A549 (cell line): ENCODE measurements around the gene PLIN5. TPM values are rescaled to one million over a fixed set of nuclear protein-coding genes. Genes with fewer than 3 reads are reported as not detected.

Experiments
- ATAC-seq, 2 experiments: fragments of 200-7000 bp in 1 of 2; fragments of >200 bp in 1 of 2; cut with Nextera tagmentation in 1 of 2; cut with Tn5 transposase in 1 of 2; 3 replicates each; pipeline versions ENCODE4 v1.8.0 to v1.9.1; 2018 to 2020; ENCODE audit warnings: mild to moderate bottlenecking in 1 of 2, moderate library complexity in 1 of 2
- CTCF ChIA-PET: fragments of 300-600 bp; sonication (Branson Sonifier 250); formaldehyde crosslinking; extraction: SDS; loops from one replicate; lab custom pipeline; 2021; ENCODE audit warnings: antibody characterized with exemption, inconsistent platforms; lab: Yijun Ruan, JAX
- POLR2A ChIA-PET: fragments of 350-600 bp; formaldehyde crosslinking; extraction: SDS; loops from one replicate; lab custom pipeline; 2021; ENCODE audit warnings: antibody characterized with exemption, inconsistent platforms; lab: Yijun Ruan, JAX
- DNase-seq, 2 experiments: peaks; one replicate each; pipeline versions ENCODE4 v3.0.0 to v3.0.0-alpha.2; 2011 to 2016; ENCODE audit warnings: low read depth in 1 of 2, low spot score in 1 of 2
- FAIRE-seq: peaks from 2 replicates; lab custom pipeline; 2011; peaks lifted over from hg19 to GRCh38; lab: Jason Lieb, UNC
- H3K27ac ChIP-seq, 2 experiments: fragments of >200 bp; sonication (Bioruptor Twin); formaldehyde crosslinking; 3 replicates each; pipeline ENCODE4 v1.5.1; 2016 to 2017
- H3K4me1 ChIP-seq: fragments of >200 bp; sonication (Bioruptor Twin); formaldehyde crosslinking; 3 replicates; pipeline ENCODE4 v1.6.1; 2016
- H3K4me2 ChIP-seq: fragments of >200 bp; sonication (Bioruptor Twin); formaldehyde crosslinking; 3 replicates; pipeline ENCODE4 v1.6.1; 2016
- H3K4me3 ChIP-seq: fragments of >200 bp; sonication (Bioruptor Twin); formaldehyde crosslinking; 3 replicates; pipeline ENCODE4 v1.5.1; 2016
- H3K9me3 ChIP-seq: fragments of >200 bp; sonication (Bioruptor Twin); formaldehyde crosslinking; 3 replicates; pipeline ENCODE4 v1.6.1; 2016
- CBX8 ChIP-seq: fragments of 200-600 bp; sonication (generic); IDR thresholded peaks from 2 replicates; pipeline ENCODE4 v1.6.1; 2016
- CEBPB ChIP-seq, 2 experiments: fragments of >200 bp in 1 of 2; sonication (Bioruptor Twin) in 1 of 2; formaldehyde crosslinking in 1 of 2; IDR thresholded peaks; 2 replicates each; pipeline ENCODE4 v1.6.1; 2012 to 2016
- ELK1 ChIP-seq: fragments of 150-350 bp; IDR thresholded peaks from 2 replicates; pipeline ENCODE4 v1.6.1; 2014; ENCODE audit warnings: low read depth, mild to moderate bottlenecking, low read length
- EP300 ChIP-seq, 2 experiments: fragments of >200 bp; sonication (Bioruptor Twin); formaldehyde crosslinking; IDR thresholded peaks; 2 replicates in 1 of 2; 3 replicates in 1 of 2; pipeline ENCODE4 v1.6.1; 2016 to 2017
- FOSL2 ChIP-seq, 2 experiments: fragments of 450-650 bp in 1 of 2; fragments of >200 bp in 1 of 2; sonication (Bioruptor Twin) in 1 of 2; formaldehyde crosslinking; IDR thresholded peaks; 2 replicates each; pipeline versions ENCODE4 v1.5.0 to v1.6.1; 2016 to 2020; ENCODE audit warnings: mild to moderate bottlenecking in 1 of 2, moderate library complexity in 1 of 2
- GATA3 ChIP-seq: IDR thresholded peaks from 2 replicates; pipeline ENCODE4 v1.6.1; 2012; ENCODE audit warnings: borderline replicate concordance
- HES2 ChIP-seq: fragments of >200 bp; sonication (Bioruptor Twin); formaldehyde crosslinking; IDR thresholded peaks from 2 replicates; pipeline ENCODE4 v1.6.1; 2016
- HEYL ChIP-seq: fragments of 250-450 bp; sonication (Bioruptor Pico); IDR thresholded peaks from 2 replicates; pipeline ENCODE4 v1.8.0; 2021; ENCODE audit warnings: mild to moderate bottlenecking, moderate library complexity
- HOXA7 ChIP-seq: fragments of 250-450 bp; sonication (Bioruptor Pico); IDR thresholded peaks from 2 replicates; pipeline ENCODE4 v1.5.0; 2020; ENCODE audit warnings: mild to moderate bottlenecking, moderate library complexity
- JUNB ChIP-seq: fragments of >200 bp; sonication (Bioruptor Twin); formaldehyde crosslinking; IDR thresholded peaks from 2 replicates; pipeline ENCODE4 v1.6.1; 2016
- KDM5A ChIP-seq: fragments of 200-600 bp; sonication (generic); IDR thresholded peaks from 2 replicates; pipeline ENCODE4 v1.6.1; 2016; ENCODE audit warnings: antibody characterized with exemption, mild to moderate bottlenecking
- NPAS2 ChIP-seq: fragments of 250-450 bp; sonication (Bioruptor Pico); IDR thresholded peaks from 2 replicates; pipeline ENCODE4 v1.8.0; 2022; ENCODE audit warnings: mild to moderate bottlenecking, moderate library complexity, borderline replicate concordance
- RAD21 ChIP-seq, 2 experiments: fragments of >200 bp in 1 of 2; sonication (Bioruptor Twin) in 1 of 2; formaldehyde crosslinking in 1 of 2; IDR thresholded peaks in 1 of 2; conservative IDR thresholded peaks in 1 of 2; 2 replicates in 1 of 2; 3 replicates in 1 of 2; pipeline ENCODE4 v1.6.1; 2012 to 2018; ENCODE audit warnings: inconsistent platforms in 1 of 2
- RCOR1 ChIP-seq: fragments of 150-350 bp; IDR thresholded peaks from 2 replicates; pipeline ENCODE4 v1.6.1; 2014; ENCODE audit warnings: antibody characterized with exemption, low read length, low read depth
- RFX5 ChIP-seq: fragments of 450-650 bp; IDR thresholded peaks from 2 replicates; pipeline ENCODE4 v1.7.1; 2014; ENCODE audit warnings: antibody characterized with exemption, mild to moderate bottlenecking, moderate library complexity
- RNF2 ChIP-seq: fragments of 200-600 bp; sonication (generic); IDR thresholded peaks from 2 replicates; pipeline ENCODE4 v1.6.1; 2016; ENCODE audit warnings: low read depth, mild to moderate bottlenecking, antibody characterized with exemption, moderate library complexity, borderline replicate concordance
- SMC3 ChIP-seq: fragments of >200 bp; sonication (Bioruptor Twin); formaldehyde crosslinking; IDR thresholded peaks from 3 replicates; pipeline ENCODE4 v1.6.1; 2018; ENCODE audit warnings: inconsistent platforms
- USF2 ChIP-seq: fragments of 450-650 bp; IDR thresholded peaks from 2 replicates; pipeline ENCODE4 v1.6.1; 2014; ENCODE audit warnings: antibody characterized with exemption
- ZC3H11A ChIP-seq: fragments of 450-650 bp; IDR thresholded peaks from 2 replicates; pipeline ENCODE4 v1.6.1; 2014; ENCODE audit warnings: antibody characterized with exemption, mild to moderate bottlenecking
- ZNF302 ChIP-seq: fragments of 250-450 bp; sonication (Bioruptor Pico); IDR thresholded peaks from 2 replicates; pipeline ENCODE4 v1.9.0; 2021; ENCODE audit warnings: inconsistent platforms, mild to moderate bottlenecking, moderate library complexity
- WGBS: methylation state at CpG from one replicate; pipeline ENCODE4 v1.1.6; 2017; ENCODE audit errors: missing lambda C conversion rate; 5-methylcytosine and 5-hydroxymethylcytosine counted together
- polyA plus RNA-seq, 4 experiments: library from polyadenylated mRNA; depleted of rRNA in 3 of 4; stranded (reverse); fragments of >200 nt; fragmentation: RNase III in 1 of 4; extraction: RNeasy Plus Mini Kit Qiagen cat#74134 plus additional on column Dnase treatment in 1 of 4; gene quantifications; 2 replicates in 3 of 4; 3 replicates in 1 of 4; pipeline ENCODE4 v1.2.3, GENCODE V29; 2011 to 2017
- TF ChIP-seq, protein P1 (sequence below): IDR thresholded peaks from 2 replicates; pipeline ENCODE4 v1.6.1; 2012
- TF ChIP-seq, protein P2 (sequence below): fragments of >200 bp; sonication (Bioruptor Twin); formaldehyde crosslinking; IDR thresholded peaks from 3 replicates; pipeline ENCODE4 v1.5.1; 2016

PLIN5 gene
- polyA plus RNA-seq, 2 of the 4 experiments (the other 2 are of a cell fraction): 0.08 to 0.25 TPM

GRCh38 chr19:4557971-4558941, 23.2 kb upstream of the PLIN5 start:
- DNase-seq: no peak
- WGBS: 20% methylated on average over 20 of the region's 44 CpGs
- no peak overlapping the region for H3K4me3 ChIP-seq
- peak in 1 of 2 experiments; percentile 9; a peak in 1 of 6 replicates for ATAC-seq
- no peak for TF ChIP-seq CEBPB (IDR thresholded peaks at IDR 0.05)
- TF ChIP-seq JUNB: no peak
- TF ChIP-seq EP300 (IDR thresholded peaks at IDR 0.05): no peak
- no peak for TF ChIP-seq ZNF302
- TF ChIP-seq, protein P1, sequence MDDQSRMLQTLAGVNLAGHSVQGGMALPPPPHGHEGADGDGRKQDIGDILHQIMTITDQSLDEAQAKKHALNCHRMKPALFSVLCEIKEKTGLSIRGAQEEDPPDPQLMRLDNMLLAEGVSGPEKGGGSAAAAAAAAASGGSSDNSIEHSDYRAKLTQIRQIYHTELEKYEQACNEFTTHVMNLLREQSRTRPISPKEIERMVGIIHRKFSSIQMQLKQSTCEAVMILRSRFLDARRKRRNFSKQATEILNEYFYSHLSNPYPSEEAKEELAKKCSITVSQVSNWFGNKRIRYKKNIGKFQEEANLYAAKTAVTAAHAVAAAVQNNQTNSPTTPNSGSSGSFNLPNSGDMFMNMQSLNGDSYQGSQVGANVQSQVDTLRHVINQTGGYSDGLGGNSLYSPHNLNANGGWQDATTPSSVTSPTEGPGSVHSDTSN: no peak
- TF ChIP-seq ZC3H11A: no peak
- TF ChIP-seq GATA3: no peak
- TF ChIP-seq, protein P2, sequence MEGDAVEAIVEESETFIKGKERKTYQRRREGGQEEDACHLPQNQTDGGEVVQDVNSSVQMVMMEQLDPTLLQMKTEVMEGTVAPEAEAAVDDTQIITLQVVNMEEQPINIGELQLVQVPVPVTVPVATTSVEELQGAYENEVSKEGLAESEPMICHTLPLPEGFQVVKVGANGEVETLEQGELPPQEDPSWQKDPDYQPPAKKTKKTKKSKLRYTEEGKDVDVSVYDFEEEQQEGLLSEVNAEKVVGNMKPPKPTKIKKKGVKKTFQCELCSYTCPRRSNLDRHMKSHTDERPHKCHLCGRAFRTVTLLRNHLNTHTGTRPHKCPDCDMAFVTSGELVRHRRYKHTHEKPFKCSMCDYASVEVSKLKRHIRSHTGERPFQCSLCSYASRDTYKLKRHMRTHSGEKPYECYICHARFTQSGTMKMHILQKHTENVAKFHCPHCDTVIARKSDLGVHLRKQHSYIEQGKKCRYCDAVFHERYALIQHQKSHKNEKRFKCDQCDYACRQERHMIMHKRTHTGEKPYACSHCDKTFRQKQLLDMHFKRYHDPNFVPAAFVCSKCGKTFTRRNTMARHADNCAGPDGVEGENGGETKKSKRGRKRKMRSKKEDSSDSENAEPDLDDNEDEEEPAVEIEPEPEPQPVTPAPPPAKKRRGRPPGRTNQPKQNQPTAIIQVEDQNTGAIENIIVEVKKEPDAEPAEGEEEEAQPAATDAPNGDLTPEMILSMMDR: peak; percentile 77
- no peak for TF ChIP-seq HOXA7
- no peak for TF ChIP-seq HES2
- TF ChIP-seq CBX8: no peak
- no peak for TF ChIP-seq RCOR1
- no peak for TF ChIP-seq RFX5
- no peak for TF ChIP-seq ELK1
- TF ChIP-seq KDM5A: no peak
- TF ChIP-seq HEYL: no peak
- TF ChIP-seq SMC3: peak; percentile 63
- TF ChIP-seq RAD21 (conservative IDR thresholded peaks at IDR 0.05 in 1 of 2, IDR thresholded peaks at IDR 0.05 in 1 of 2): peak; percentile 45 to 46; a peak in 4 of 5 replicates
- TF ChIP-seq FOSL2 (IDR thresholded peaks at IDR 0.05): no peak
- no peak for TF ChIP-seq FOSL2 (CRISPR knock-in tag; IDR thresholded peaks at IDR 0.05)
- TF ChIP-seq NPAS2 (CRISPR knock-in tag): no peak
- TF ChIP-seq RNF2: no peak
- no peak for TF ChIP-seq USF2
- ChIA-PET CTCF (interaction anchor here (0.6 to 3.8 kb wide), 16 partner anchors 8 to 91 kb away, joined by 3 to 22 read pairs (median 6); partner anchors contain the start of gene PLIN5), POLR2A (interaction anchor here (0.9 kb wide), 1 partner anchor 9 kb away, joined by 4 read pairs; no protein-coding TSS in a partner anchor)
- no peaks in the 10 kb centered on the region for H3K9me3 ChIP-seq
- H3K4me2 ChIP-seq: peak overlapping the region; percentile 60
- peak overlapping the region in 1 of 2 experiments; percentile 76; a peak in 2 of 6 replicates for H3K27ac ChIP-seq
- FAIRE-seq: no peak
- H3K4me1 ChIP-seq: peaks cover 13% of the 10 kb centered on the region
